Measurements from ENCODE around the gene KRTAP26-1. TPM values are rescaled to one million over a fixed set of nuclear protein-coding genes. Genes with fewer than 3 reads are reported as not detected.

Gene KRTAP26-1
- total and polyA plus RNA-seq, 11 donors = not detected

DNA sequence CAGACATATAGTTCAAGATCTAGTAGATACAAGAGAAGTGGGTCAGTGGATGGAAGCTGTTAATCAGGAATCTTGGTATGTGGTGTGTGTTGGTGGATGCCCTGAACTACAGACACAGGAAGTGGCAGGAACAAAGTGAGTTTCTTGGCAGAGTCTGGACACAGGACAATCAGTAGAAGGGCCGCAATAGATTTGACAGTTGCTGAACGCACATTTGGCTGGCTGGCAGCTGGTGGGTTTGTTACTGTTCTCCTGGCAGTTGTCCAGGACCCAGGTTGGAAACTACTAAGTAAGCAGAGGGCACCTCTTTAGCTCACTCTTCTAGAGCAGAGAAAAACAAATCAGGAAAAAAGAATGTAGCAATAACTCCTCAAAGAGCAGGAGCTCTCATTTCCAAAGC, 13.2 kb downstream of the KRTAP26-1 start:
- Histone ChIP-seq H3K27me3 (no peaks in the 10 kb centered on the region), H3K36me3 (no peaks in the 10 kb centered on the region), H3K27ac (no peak overlapping the region), H3K4me3 (no peak overlapping the region), H3K9me3 (peaks cover 0 to 9% (median 0%) of the 10 kb centered on the region in 12 donors), H3K4me1 (no peaks in the 10 kb centered on the region)
- intact Hi-C loops (cut with DNase I) = no loop called here
- ATAC-seq (no peak), DNase-seq (no peak)
- TF ChIP-seq POLR2A (IDR thresholded peaks at IDR 0.05) = no peak
- TF ChIP-seq, protein P1, sequence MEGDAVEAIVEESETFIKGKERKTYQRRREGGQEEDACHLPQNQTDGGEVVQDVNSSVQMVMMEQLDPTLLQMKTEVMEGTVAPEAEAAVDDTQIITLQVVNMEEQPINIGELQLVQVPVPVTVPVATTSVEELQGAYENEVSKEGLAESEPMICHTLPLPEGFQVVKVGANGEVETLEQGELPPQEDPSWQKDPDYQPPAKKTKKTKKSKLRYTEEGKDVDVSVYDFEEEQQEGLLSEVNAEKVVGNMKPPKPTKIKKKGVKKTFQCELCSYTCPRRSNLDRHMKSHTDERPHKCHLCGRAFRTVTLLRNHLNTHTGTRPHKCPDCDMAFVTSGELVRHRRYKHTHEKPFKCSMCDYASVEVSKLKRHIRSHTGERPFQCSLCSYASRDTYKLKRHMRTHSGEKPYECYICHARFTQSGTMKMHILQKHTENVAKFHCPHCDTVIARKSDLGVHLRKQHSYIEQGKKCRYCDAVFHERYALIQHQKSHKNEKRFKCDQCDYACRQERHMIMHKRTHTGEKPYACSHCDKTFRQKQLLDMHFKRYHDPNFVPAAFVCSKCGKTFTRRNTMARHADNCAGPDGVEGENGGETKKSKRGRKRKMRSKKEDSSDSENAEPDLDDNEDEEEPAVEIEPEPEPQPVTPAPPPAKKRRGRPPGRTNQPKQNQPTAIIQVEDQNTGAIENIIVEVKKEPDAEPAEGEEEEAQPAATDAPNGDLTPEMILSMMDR (IDR thresholded peaks at IDR 0.05) = no peak
- WGBS, 4 donors = 23 to 45% (median 36%) methylated on average over 2 of the region's 2 CpGs

DNA sequence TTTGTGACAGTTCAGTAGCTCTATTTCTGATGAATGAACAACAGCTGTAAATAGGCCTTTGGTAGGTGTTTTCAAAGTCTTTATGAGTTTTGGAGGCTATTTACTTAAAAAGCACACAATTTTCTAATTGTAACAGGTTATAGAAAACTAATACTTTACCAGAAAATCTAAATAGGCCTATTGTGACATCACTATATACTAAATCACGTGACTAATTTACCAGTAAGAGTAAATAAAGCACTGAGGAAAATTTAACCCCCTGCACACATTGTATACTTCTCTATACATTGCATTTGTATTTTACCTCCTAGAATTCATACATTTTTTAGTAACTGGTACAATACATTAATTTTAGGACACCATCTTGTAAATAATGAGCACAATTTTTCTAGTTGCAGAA, 15.0 kb downstream of the KRTAP26-1 start:
- Histone ChIP-seq H3K27me3 (no peaks in the 10 kb centered on the region), H3K4me1 (no peaks in the 10 kb centered on the region), H3K27ac (no peak overlapping the region), H3K36me3 (no peaks in the 10 kb centered on the region), H3K4me3 (no peak overlapping the region), H3K9me3 (peaks cover 0 to 22% (median 2%) of the 10 kb centered on the region in 12 donors)
- TF ChIP-seq POLR2A (IDR thresholded peaks at IDR 0.05) = no peak
- TF ChIP-seq, protein P1 (IDR thresholded peaks at IDR 0.05) = no peak
- no peak for ATAC-seq
- 47 to 67% (median 54%) methylated on average over 1 of the region's 1 CpG for WGBS, 4 donors
- intact Hi-C loops (cut with DNase I) = no loop called here
- no peak for DNase-seq

DNA sequence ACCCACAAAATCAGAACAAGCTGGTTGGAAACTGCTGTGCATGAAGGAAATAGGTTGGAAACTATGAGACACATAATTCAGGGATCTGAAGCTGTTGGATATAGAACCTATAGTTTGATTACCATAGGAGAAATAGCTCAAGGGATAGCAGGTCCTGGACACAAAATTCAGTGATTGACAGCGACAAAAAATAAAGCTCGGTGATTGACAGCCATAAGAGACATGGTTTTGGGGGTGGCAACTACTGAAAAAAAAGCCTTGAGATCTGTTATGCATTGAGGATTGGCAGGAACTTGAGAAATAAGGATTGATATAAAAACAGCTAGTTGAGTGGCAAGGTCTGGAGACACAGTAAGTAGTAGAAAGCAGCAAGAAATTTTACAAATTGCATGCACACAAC, 30.9 kb downstream of the KRTAP26-1 start, which contains the start of gene KRTAP25-1:
Gene KRTAP25-1, minus strand, starts transcription at position 300 of the 400 bp plus-strand sequence. Its CDS starts 24 bp downstream, at position 276.
- peaks cover 0 to 3% (median 0%) of the 10 kb centered on the region in 12 donors for H3K9me3 ChIP-seq
- DNase-seq (no peak), ATAC-seq (no peak)
- WGBS, 4 donors = 84 to 89% (median 85%) methylated on average over 2 of the region's 2 CpGs
- H3K36me3 ChIP-seq = no peaks in the 10 kb centered on the region
- TF ChIP-seq, protein P1 (IDR thresholded peaks at IDR 0.05) = no peak
- no peak for TF ChIP-seq POLR2A (IDR thresholded peaks at IDR 0.05)
- H3K4me3 ChIP-seq = no peak within 1 kb of the TSS
- intact Hi-C loops (cut with DNase I) = no loop called here
- no peaks in the 10 kb centered on the region for H3K27me3 ChIP-seq
- no peaks in the 10 kb centered on the region for H3K4me1 ChIP-seq
- no peak within 1 kb of the TSS for H3K27ac ChIP-seq

DNA sequence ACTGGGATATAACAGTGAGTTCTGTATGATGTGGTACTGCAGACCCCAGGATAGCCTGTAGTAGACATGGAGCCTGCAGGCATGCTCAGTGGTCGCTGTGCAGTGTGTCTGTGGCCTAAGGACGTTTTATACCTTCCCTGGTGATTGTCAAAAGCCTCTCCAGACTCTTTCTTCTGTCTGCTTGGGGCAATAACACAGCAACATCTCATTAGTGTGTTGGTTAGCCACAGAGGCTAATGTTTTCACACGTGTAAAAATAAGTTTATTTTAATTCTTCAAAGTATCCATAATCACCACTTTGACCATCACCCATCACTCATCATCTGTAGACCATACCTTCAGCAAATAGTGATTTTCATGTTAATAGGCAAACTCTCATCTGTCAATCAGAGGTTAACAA, 37.3 kb downstream of the KRTAP26-1 start, which contains the start of gene KRTAP24-1:
Gene KRTAP24-1, minus strand, starts transcription at position 101 of the 400 bp plus-strand sequence. Its CDS starts 18 bp downstream, at position 83.
- peaks cover 0 to 3% (median 0%) of the 10 kb centered on the region in 12 donors for H3K9me3 ChIP-seq
- H3K27me3 ChIP-seq = no peaks in the 10 kb centered on the region
- ATAC-seq = no peak
- H3K4me1 ChIP-seq = no peaks in the 10 kb centered on the region
- intact Hi-C loops (cut with DNase I) = no loop called here
- no peak for DNase-seq
- TF ChIP-seq, protein P1 (IDR thresholded peaks at IDR 0.05) = no peak
- no peak for TF ChIP-seq POLR2A (IDR thresholded peaks at IDR 0.05)
- H3K27ac ChIP-seq = no peak within 1 kb of the TSS
- WGBS, 4 donors = 50 to 64% (median 56%) methylated on average over 3 of the region's 3 CpGs
- no peak within 1 kb of the TSS for H3K4me3 ChIP-seq
- H3K36me3 ChIP-seq = no peaks in the 10 kb centered on the region
